K562 (cell line): ENCODE measurements around the gene SLC66A2. TPM values are rescaled to one million over a fixed set of nuclear protein-coding genes. Genes with fewer than 3 reads are reported as not detected.

Experiments
- BACH1 ChIP-seq: fragments of 200-800 bp; sonication (Bioruptor generic); IDR thresholded peaks from 2 replicates; pipeline ENCODE4 v1.6.1; 2016; ENCODE audit warnings: missing genetic modification characterization, missing compliant biosample characterization
- BRF1 ChIP-seq: IDR thresholded peaks from 3 replicates; pipeline ENCODE4 v1.6.1; 2011; ENCODE audit warnings: borderline replicate concordance, mild to moderate bottlenecking; ENCODE audit not compliant: insufficient read length; ENCODE audit errors: extremely low read depth
- CXXC5 ChIP-seq: fragments of 250-450 bp; sonication (Bioruptor Pico); IDR thresholded peaks from 2 replicates; pipeline ENCODE4 v1.8.0; 2022; ENCODE audit warnings: inconsistent platforms, mild to moderate bottlenecking, moderate library complexity
- ELF2 ChIP-seq: fragments of 250-450 bp; sonication (Bioruptor Pico); IDR thresholded peaks from 2 replicates; pipeline ENCODE4 v1.5.0; 2021; ENCODE audit warnings: mild to moderate bottlenecking
- FOS ChIP-seq: IDR thresholded peaks from 3 replicates; pipeline ENCODE4 v1.6.1; 2011; ENCODE audit not compliant: insufficient read length; ENCODE audit errors: extremely low read depth
- FOXM1 ChIP-seq, 2 experiments: fragments of 450-650 bp in 1 of 2; sonication (generic) in 1 of 2; formaldehyde crosslinking in 1 of 2; IDR thresholded peaks; 2 replicates each; pipeline versions ENCODE4 v1.6.1 to v1.9.0; 2017 to 2022; ENCODE audit warnings: low read depth in 2 of 2, mild to moderate bottlenecking in 2 of 2, missing genetic modification reagents in 1 of 2, moderate library complexity in 1 of 2
- HMG20A ChIP-seq: fragments of 450-650 bp; formaldehyde crosslinking; conservative IDR thresholded peaks from 2 replicates; pipeline ENCODE4 v1.4.0; 2020; ENCODE audit warnings: mild to moderate bottlenecking, mixed read lengths
- LARP7 ChIP-seq: fragments of 450-650 bp; IDR thresholded peaks from 2 replicates; pipeline ENCODE4 v1.6.1; 2016
- MTA2 ChIP-seq: fragments of 450-650 bp; IDR thresholded peaks from 2 replicates; pipeline ENCODE4 v1.6.1; 2016; ENCODE audit warnings: low read depth
- NCOA2 ChIP-seq, 2 experiments: fragments of 450-650 bp; IDR thresholded peaks; 2 replicates each; pipeline ENCODE4 v1.6.1; 2018; ENCODE audit warnings: mild to moderate bottlenecking in 2 of 2, moderate library complexity in 1 of 2; ENCODE audit not compliant: partially characterized antibody in 2 of 2
- NCOR1 ChIP-seq: fragments of 450-650 bp; IDR thresholded peaks from 2 replicates; pipeline ENCODE4 v1.6.1; 2016; ENCODE audit warnings: mild to moderate bottlenecking, moderate library complexity
- NELFE ChIP-seq: IDR thresholded peaks from 2 replicates; pipeline ENCODE4 v1.6.1; 2011; ENCODE audit warnings: mild to moderate bottlenecking; ENCODE audit not compliant: insufficient read depth, insufficient read length
- NFXL1 ChIP-seq: fragments of 450-650 bp; formaldehyde crosslinking; IDR thresholded peaks from 2 replicates; pipeline ENCODE4 v1.4.0; 2021; ENCODE audit warnings: mild to moderate bottlenecking
- NR2C1 ChIP-seq, 2 experiments: fragments of 450-650 bp; IDR thresholded peaks; 2 replicates each; pipeline ENCODE4 v1.6.1; 2017; ENCODE audit warnings: mild to moderate bottlenecking in 2 of 2, antibody characterized with exemption in 1 of 2, inconsistent platforms in 1 of 2, missing compliant biosample characterization in 1 of 2, missing genetic modification characterization in 1 of 2
- SRF ChIP-seq, 2 experiments: fragments of 250-450, 450-650 bp in 1 of 2; sonication (Bioruptor Pico) in 1 of 2; sonication (generic) in 1 of 2; formaldehyde crosslinking; IDR thresholded peaks; 2 replicates each; pipeline versions ENCODE4 v1.5.0 to v1.5.1; 2020 to 2022; ENCODE audit warnings: mild to moderate bottlenecking in 1 of 2, missing genetic modification reagents in 1 of 2
- TAL1 ChIP-seq: fragments of 450-650 bp; IDR thresholded peaks from 2 replicates; pipeline ENCODE4 v1.6.1; 2016; ENCODE audit warnings: mild to moderate bottlenecking
- TCF7L2 ChIP-seq: fragments of 150-350 bp; IDR thresholded peaks from 2 replicates; pipeline ENCODE4 v1.6.1; 2016; ENCODE audit warnings: low read depth, mild to moderate bottlenecking, low read length, moderate library complexity
- U2AF2 ChIP-seq: fragments of 200-400 bp; formaldehyde crosslinking; optimal IDR thresholded peaks from 2 replicates; pipeline ENCODE3; 2017; ENCODE audit warnings: low read depth, mild to moderate bottlenecking, low read length
- YBX1 ChIP-seq: fragments of 450-650 bp; IDR thresholded peaks from 2 replicates; pipeline ENCODE4 v1.7.1; 2016; ENCODE audit warnings: mild to moderate bottlenecking
- ZNF239 ChIP-seq: fragments of 250-450 bp; sonication (Bioruptor Pico); IDR thresholded peaks from 2 replicates; pipeline ENCODE4 v1.4.0; 2020; ENCODE audit warnings: mild to moderate bottlenecking
- ZNF444 ChIP-seq: fragments of 250-450 bp; sonication (Bioruptor Pico); IDR thresholded peaks from 2 replicates; pipeline ENCODE4 v1.4.0; 2020; ENCODE audit warnings: mild to moderate bottlenecking, moderate library complexity
- ZNF76 ChIP-seq: fragments of 250-450 bp; sonication (Bioruptor Pico); IDR thresholded peaks from 2 replicates; pipeline ENCODE4 v1.4.0; 2020; ENCODE audit warnings: mild to moderate bottlenecking, moderate library complexity, borderline replicate concordance
- ZNF778 ChIP-seq: fragments of 450-650 bp; formaldehyde crosslinking; IDR thresholded peaks from 2 replicates; pipeline ENCODE4 v1.4.0; 2020; ENCODE audit warnings: mild to moderate bottlenecking, moderate library complexity
- polyA plus RNA-seq, 8 experiments: library from polyadenylated mRNA; depleted of rRNA in 4 of 8; stranded (reverse) in 5 of 8; unstranded in 3 of 8; fragments of >200 nt; fragmentation: Nextera tagmentation in 2 of 8; fragmentation: Illumina TruSeq in 1 of 8; extraction: Ambion mirVana in 2 of 8; extraction: Trizol in 1 of 8; gene quantifications; 2 replicates each; pipeline versions ENCODE4 v1.2.1 to v1.2.3, GENCODE V29; 2011 to 2014; ENCODE audit warnings: inconsistent platforms in 1 of 8, missing spikeins in 1 of 8
- total RNA-seq, 7 experiments: library from RNA; depleted of rRNA in 6 of 7; stranded (reverse); fragments of >200 nt in 6 of 7; fragmentation: Illumina TruSeq in 2 of 7; extraction: Trizol in 2 of 7; gene quantifications; 2 replicates each; pipeline versions ENCODE4 v1.2.1 to v1.2.3, GENCODE V29; 2011 to 2021; ENCODE audit warnings: low replicate concordance in 1 of 7
- TF ChIP-seq, protein P1 (sequence below): sonication (generic); formaldehyde crosslinking; IDR thresholded peaks from 2 replicates; pipeline ENCODE4 v1.8.1; 2023; ENCODE audit warnings: mild to moderate bottlenecking, missing genetic modification reagents
- TF ChIP-seq, protein P2 (sequence below): IDR thresholded peaks from 2 replicates; pipeline ENCODE4 v1.6.1; 2014; ENCODE audit warnings: antibody characterized with exemption
- TF ChIP-seq, protein P3 (sequence below): fragments of 450-650 bp; conservative IDR thresholded peaks from 2 replicates; pipeline ENCODE4 v1.6.1; 2016; ENCODE audit warnings: missing genetic modification characterization, low read depth, mild to moderate bottlenecking, control low read depth, missing compliant biosample characterization

Gene SLC66A2
- total and polyA plus RNA-seq, 9 of the 15 experiments (the other 6 are each of a cell fraction or from before 2014, with no cell fraction given) = 0.25 to 17.5 (median 5.6) TPM

DNA sequence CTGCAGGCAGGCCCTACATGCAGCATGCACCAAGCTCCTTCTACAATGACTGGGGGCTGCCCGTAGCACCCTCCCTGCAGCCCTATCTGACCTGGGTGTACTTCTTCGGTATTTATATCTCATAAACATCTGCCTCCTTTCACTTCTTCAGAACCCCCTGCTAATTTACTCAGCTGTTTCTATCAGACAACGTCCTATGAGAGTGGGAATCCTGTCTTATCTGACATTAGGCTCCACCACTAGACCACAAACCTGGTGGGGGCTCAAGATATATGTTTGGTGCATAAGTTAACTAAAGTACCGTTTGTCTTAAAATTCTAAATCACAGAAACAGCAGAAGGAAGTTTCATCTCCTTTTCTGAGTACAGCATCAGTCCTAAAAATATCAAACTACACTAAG is 23.6 kb upstream of the SLC66A2 start (continued):
- TF ChIP-seq, protein P1, sequence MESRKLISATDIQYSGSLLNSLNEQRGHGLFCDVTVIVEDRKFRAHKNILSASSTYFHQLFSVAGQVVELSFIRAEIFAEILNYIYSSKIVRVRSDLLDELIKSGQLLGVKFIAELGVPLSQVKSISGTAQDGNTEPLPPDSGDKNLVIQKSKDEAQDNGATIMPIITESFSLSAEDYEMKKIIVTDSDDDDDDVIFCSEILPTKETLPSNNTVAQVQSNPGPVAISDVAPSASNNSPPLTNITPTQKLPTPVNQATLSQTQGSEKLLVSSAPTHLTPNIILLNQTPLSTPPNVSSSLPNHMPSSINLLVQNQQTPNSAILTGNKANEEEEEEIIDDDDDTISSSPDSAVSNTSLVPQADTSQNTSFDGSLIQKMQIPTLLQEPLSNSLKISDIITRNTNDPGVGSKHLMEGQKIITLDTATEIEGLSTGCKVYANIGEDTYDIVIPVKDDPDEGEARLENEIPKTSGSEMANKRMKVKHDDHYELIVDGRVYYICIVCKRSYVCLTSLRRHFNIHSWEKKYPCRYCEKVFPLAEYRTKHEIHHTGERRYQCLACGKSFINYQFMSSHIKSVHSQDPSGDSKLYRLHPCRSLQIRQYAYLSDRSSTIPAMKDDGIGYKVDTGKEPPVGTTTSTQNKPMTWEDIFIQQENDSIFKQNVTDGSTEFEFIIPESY (CRISPR knock-in tag) = no peak
- TF ChIP-seq FOS (no peak), LARP7 (no peak), MTA2 (peak; percentile 70), NELFE (no peak), BRF1 (no peak), ELF2 (CRISPR knock-in tag) (no peak), FOXM1 (IDR thresholded peaks at IDR 0.05; ENCODE audit: low read depth) (peak; percentile 50; the same call in 1 of the 2 replicates), FOXM1 (CRISPR knock-in tag; IDR thresholded peaks at IDR 0.05; ENCODE audit: low read depth) (no peak), NR2C1 (IDR thresholded peaks at IDR 0.05) (no peak), NR2C1 (tag; IDR thresholded peaks at IDR 0.05) (no peak), ZNF239 (no peak), ZNF778 (CRISPR knock-in tag) (no peak), BACH1 (tag) (no peak), CXXC5 (CRISPR knock-in tag) (0 out of 2 replicates have a peak, but pooled peaks have one; percentile 28), ZNF76 (CRISPR knock-in tag) (no peak), NFXL1 (CRISPR knock-in tag) (no peak), SRF (CRISPR knock-in tag; IDR thresholded peaks at IDR 0.05) (no peak), NCOA2 (IDR thresholded peaks at IDR 0.05; ENCODE audit: partially characterized antibody in 2 of 2) (no peak), NCOR1 (peak; percentile 71), ZNF444 (CRISPR knock-in tag) (no peak), TCF7L2 (no peak), HMG20A (CRISPR knock-in tag) (no peak), U2AF2 (no peak), YBX1 (no peak), TAL1 (peak; percentile 79)
- TF ChIP-seq, protein P2, sequence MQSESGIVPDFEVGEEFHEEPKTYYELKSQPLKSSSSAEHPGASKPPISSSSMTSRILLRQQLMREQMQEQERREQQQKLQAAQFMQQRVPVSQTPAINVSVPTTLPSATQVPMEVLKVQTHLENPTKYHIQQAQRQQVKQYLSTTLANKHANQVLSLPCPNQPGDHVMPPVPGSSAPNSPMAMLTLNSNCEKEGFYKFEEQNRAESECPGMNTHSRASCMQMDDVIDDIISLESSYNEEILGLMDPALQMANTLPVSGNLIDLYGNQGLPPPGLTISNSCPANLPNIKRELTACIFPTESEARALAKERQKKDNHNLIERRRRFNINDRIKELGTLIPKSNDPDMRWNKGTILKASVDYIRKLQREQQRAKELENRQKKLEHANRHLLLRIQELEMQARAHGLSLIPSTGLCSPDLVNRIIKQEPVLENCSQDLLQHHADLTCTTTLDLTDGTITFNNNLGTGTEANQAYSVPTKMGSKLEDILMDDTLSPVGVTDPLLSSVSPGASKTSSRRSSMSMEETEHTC = no peak
- TF ChIP-seq, protein P3, sequence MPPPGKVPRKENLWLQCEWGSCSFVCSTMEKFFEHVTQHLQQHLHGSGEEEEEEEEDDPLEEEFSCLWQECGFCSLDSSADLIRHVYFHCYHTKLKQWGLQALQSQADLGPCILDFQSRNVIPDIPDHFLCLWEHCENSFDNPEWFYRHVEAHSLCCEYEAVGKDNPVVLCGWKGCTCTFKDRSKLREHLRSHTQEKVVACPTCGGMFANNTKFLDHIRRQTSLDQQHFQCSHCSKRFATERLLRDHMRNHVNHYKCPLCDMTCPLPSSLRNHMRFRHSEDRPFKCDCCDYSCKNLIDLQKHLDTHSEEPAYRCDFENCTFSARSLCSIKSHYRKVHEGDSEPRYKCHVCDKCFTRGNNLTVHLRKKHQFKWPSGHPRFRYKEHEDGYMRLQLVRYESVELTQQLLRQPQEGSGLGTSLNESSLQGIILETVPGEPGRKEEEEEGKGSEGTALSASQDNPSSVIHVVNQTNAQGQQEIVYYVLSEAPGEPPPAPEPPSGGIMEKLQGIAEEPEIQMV (tag) = no peak
